Gastrocnemius medialis (tissue), 4 donors: ENCODE results near the gene ZEB2.

Experiments used
- CTCF ChIP-seq, 5 experiments: fragments of 450-650 bp in 3 of 5; fragments of 200-600 bp in 2 of 5; sonication (generic) in 2 of 5; IDR thresholded peaks in 4 of 5; conservative IDR thresholded peaks in 1 of 5; 1 replicate in 4 of 5; 2 replicates in 1 of 5; pipeline ENCODE4 v1.5.1; 2016 to 2019; ENCODE audit warnings: antibody characterized with exemption in 5 of 5, mild to moderate bottlenecking in 3 of 5, moderate library complexity in 3 of 5
- POLR2A ChIP-seq, 2 donors: fragments of 450-650 bp; IDR thresholded peaks; one replicate each; pipeline ENCODE4 v1.6.1; 2017; ENCODE audit warnings: antibody characterized with exemption in 2 of 2, mild to moderate bottlenecking in 2 of 2, moderate library complexity in 2 of 2

- TF ChIP-seq CTCF (IDR thresholded peaks at IDR 0.05 in 4 of 5, conservative IDR thresholded peaks at IDR 0.05 in 1 of 5) (no peak), POLR2A (IDR thresholded peaks at IDR 0.05) (no peak)
These were observed 108.4 kb downstream of the ZEB2 start for GRCh38 chr2:144411473-144411872.
